GM12878 (cell line): ENCODE results near the gene UIMC1. TPM values are rescaled to one million over a fixed set of nuclear protein-coding genes. Genes with fewer than 3 reads are reported as not detected.

Experiments
- ATAC-seq: fragments of 200-7000 bp; cut with Tn5 transposase; 3 replicates; pipeline ENCODE4 v1.9.1; 2020; ENCODE audit warnings: mild to moderate bottlenecking, moderate library complexity
- BruUV-seq: library from RNA; stranded (reverse); fragments of 400-500 nt; replicated peaks from 2 replicates; lab custom pipeline; 2021; lab: Mats Ljungman, UMichigan
- CTCF ChIA-PET: fragments of 300-600 bp; sonication (Branson Sonifier 250); formaldehyde crosslinking; extraction: SDS; loops from one replicate; lab custom pipeline; 2021; ENCODE audit warnings: inconsistent platforms; lab: Yijun Ruan, JAX
- POLR2A ChIA-PET: fragments of 350-600 bp; formaldehyde crosslinking; extraction: SDS; loops from one replicate; lab custom pipeline; 2021; ENCODE audit warnings: inconsistent platforms; lab: Charles Lee
- RAD21 ChIA-PET: fragments of 300-600 bp; sonication (Branson Sonifier 250); formaldehyde crosslinking; loops from one replicate; lab custom pipeline; 2023; ENCODE audit warnings: antibody characterized with exemption; ENCODE audit not compliant: unreplicated experiment; lab: Charles Lee
- SMC1A ChIA-PET: fragments of 300-600 bp; sonication (Branson Sonifier 250); formaldehyde crosslinking; loops from one replicate; lab custom pipeline; 2023; ENCODE audit not compliant: unreplicated experiment, uncharacterized antibody; lab: Charles Lee
- DNase-seq: peaks from one replicate; pipeline ENCODE4 v3.0.0-alpha.2; 2011; ENCODE audit warnings: low read depth, low spot score
- FAIRE-seq: peaks from 3 replicates; lab custom pipeline; 2011; peaks lifted over from hg19 to GRCh38; lab: Jason Lieb, UNC
- H2AFZ ChIP-seq: 2 replicates; pipeline ENCODE4 v1.6.0; 2011; ENCODE audit warnings: low read depth, low read length, control low read depth; ENCODE audit not compliant: control insufficient read depth
- H3K27ac ChIP-seq: 2 replicates; pipeline ENCODE4 v1.5.1; 2011; ENCODE audit warnings: control low read depth; ENCODE audit not compliant: control insufficient read depth, insufficient read depth
- H3K27me3 ChIP-seq, 2 experiments: replicated peaks in 1 of 2; 2 replicates each; pipeline versions ENCODE4 v1.6.0 to v1.6.1; 2011; ENCODE audit warnings: low read length in 1 of 2; ENCODE audit not compliant: control insufficient read depth in 2 of 2, insufficient read depth in 2 of 2
- H3K36me3 ChIP-seq, 2 experiments: 2 replicates each; pipeline ENCODE4 v1.5.1; 2011; ENCODE audit warnings: low read length in 1 of 2; ENCODE audit not compliant: control insufficient read depth in 2 of 2, insufficient read depth in 2 of 2
- H3K4me1 ChIP-seq: 2 replicates; pipeline ENCODE4 v1.6.1; 2011; ENCODE audit warnings: mild to moderate bottlenecking, low read length, moderate library complexity, mixed read lengths; ENCODE audit not compliant: control insufficient read depth, insufficient read depth
- H3K4me2 ChIP-seq: 2 replicates; pipeline ENCODE4 v1.6.0; 2011; ENCODE audit warnings: control low read depth; ENCODE audit not compliant: control insufficient read depth, insufficient read depth
- H3K4me3 ChIP-seq: fragments of 200-600 bp; sonication (generic); 2 replicates; pipeline ENCODE4 v1.5.1; 2016
- H3K79me2 ChIP-seq: 2 replicates; pipeline ENCODE4 v1.6.0; 2011; ENCODE audit warnings: low read length; ENCODE audit not compliant: control insufficient read depth, insufficient read depth
- H3K9ac ChIP-seq: 2 replicates; pipeline ENCODE4 v1.8.0; 2011; ENCODE audit warnings: low read length, control low read depth, mixed read lengths; ENCODE audit not compliant: control insufficient read depth, insufficient read depth
- H3K9me3 ChIP-seq: replicated peaks from 3 replicates; pipeline ENCODE4 v1.5.1; 2011; ENCODE audit warnings: mild to moderate bottlenecking, low read length; ENCODE audit not compliant: control insufficient read depth, insufficient read depth
- H4K20me1 ChIP-seq: 2 replicates; pipeline ENCODE4 v1.6.0; 2011; ENCODE audit not compliant: control insufficient read depth, insufficient read depth
- ATF7 ChIP-seq: fragments of 450-650 bp; IDR thresholded peaks from 2 replicates; pipeline ENCODE4 v1.6.1; 2016; ENCODE audit warnings: low read depth, mild to moderate bottlenecking
- EZH2 ChIP-seq: IDR thresholded peaks from 2 replicates; pipeline ENCODE4 v1.6.1; 2012; ENCODE audit warnings: low read depth, mild to moderate bottlenecking, control low read depth, inconsistent platforms, low read length, borderline replicate concordance; ENCODE audit not compliant: control insufficient read depth
- GATAD2B ChIP-seq: fragments of 450-650 bp; conservative IDR thresholded peaks from 2 replicates; pipeline ENCODE4 v1.6.1; 2017; ENCODE audit warnings: low read depth, mild to moderate bottlenecking, moderate library complexity
- KLF5 ChIP-seq: fragments of 450-650 bp; IDR thresholded peaks from 2 replicates; pipeline ENCODE4 v1.6.1; 2014; ENCODE audit warnings: mild to moderate bottlenecking; ENCODE audit not compliant: partially characterized antibody
- MXI1 ChIP-seq: fragments of 150-350 bp; IDR thresholded peaks from 2 replicates; pipeline ENCODE4 v1.6.1; 2011; ENCODE audit warnings: low read depth, mild to moderate bottlenecking, inconsistent platforms, low read length, improper control_type of control experiment
- NBN ChIP-seq: fragments of 450-650 bp; IDR thresholded peaks from 2 replicates; pipeline ENCODE4 v1.6.1; 2016
- NFXL1 ChIP-seq: fragments of 450-650 bp; IDR thresholded peaks from 2 replicates; pipeline ENCODE4 v1.6.1; 2017; ENCODE audit warnings: antibody characterized with exemption, mild to moderate bottlenecking, borderline replicate concordance
- POLR2A ChIP-seq: IDR thresholded peaks from 2 replicates; pipeline ENCODE4 v1.6.1; 2011; ENCODE audit warnings: low read depth, mild to moderate bottlenecking, low read length
- TARDBP ChIP-seq: IDR thresholded peaks from 2 replicates; pipeline ENCODE4 v1.6.1; 2016; ENCODE audit warnings: borderline replicate concordance
- USF1 ChIP-seq: IDR thresholded peaks from 2 replicates; pipeline ENCODE4 v1.6.1; 2011; ENCODE audit warnings: borderline replicate concordance, low read depth, mild to moderate bottlenecking, moderate library complexity, mixed read lengths, low read length; ENCODE audit not compliant: insufficient read depth; ENCODE audit errors: extremely low read length
- WRNIP1 ChIP-seq: IDR thresholded peaks from 2 replicates; pipeline ENCODE4 v1.6.1; 2011; ENCODE audit warnings: low read depth, low read length, improper control_type of control experiment, borderline replicate concordance
- YY1 ChIP-seq: IDR thresholded peaks from 2 replicates; pipeline ENCODE4 v1.6.1; 2011; ENCODE audit warnings: low read depth, mild to moderate bottlenecking, low read length
- ZBTB33 ChIP-seq: fragments of 450-650 bp; IDR thresholded peaks from 2 replicates; pipeline ENCODE4 v1.6.1; 2017; ENCODE audit warnings: mild to moderate bottlenecking
- ZNF622 ChIP-seq: fragments of 450-650 bp; IDR thresholded peaks from 2 replicates; pipeline ENCODE4 v1.6.1; 2017; ENCODE audit warnings: mild to moderate bottlenecking, inconsistent platforms
- ZZZ3 ChIP-seq: IDR thresholded peaks from 2 replicates; pipeline ENCODE4 v1.6.1; 2011; ENCODE audit warnings: low read depth; ENCODE audit not compliant: control insufficient read depth, insufficient read length
- WGBS: methylation state at CpG from one replicate; pipeline ENCODE4 v1.1.6; 2016; ENCODE audit warnings: low lambda C conversion rate; ENCODE audit not compliant: insufficient replicate concordance, insufficient coverage; ENCODE audit errors: missing lambda C conversion rate; 5-methylcytosine and 5-hydroxymethylcytosine counted together
- in situ Hi-C: fragments of 300-500 bp; cut with MboI; formaldehyde crosslinking; loops from 9 replicates; pipeline ENCODE4 v1.14.3; 2018; ENCODE audit warnings: mixed read lengths
- intact Hi-C: fragments of 100-400 bp; cut with micrococcal nuclease; formaldehyde crosslinking; loops from one replicate; pipeline ENCODE4 v1.14.2; 2022; ENCODE audit not compliant: unreplicated experiment
- polyA plus RNA-seq, 11 experiments: library from polyadenylated mRNA; depleted of rRNA in 4 of 11; unstranded in 6 of 11; stranded (reverse) in 5 of 11; fragments of >200 nt; fragmentation: Nextera tagmentation in 4 of 11; fragmentation: Illumina TruSeq in 1 of 11; extraction: Ambion mirVana in 4 of 11; extraction: Trizol in 1 of 11; gene quantifications; 1 replicate in 1 of 11; 2 replicates in 10 of 11; pipeline versions ENCODE4 v1.2.1 to v1.2.3, GENCODE V29; 2011 to 2016; ENCODE audit warnings: inconsistent platforms in 2 of 11, missing spikeins in 2 of 11, low read depth in 1 of 11
- total RNA-seq, 4 experiments: library from RNA; depleted of rRNA in 3 of 4; stranded (reverse); fragments of >200 nt in 3 of 4; fragmentation: Illumina TruSeq in 1 of 4; extraction: Trizol in 1 of 4; gene quantifications; 2 replicates each; pipeline versions ENCODE4 v1.2.1 to v1.2.3, GENCODE V29; 2013 to 2021
- TF ChIP-seq, protein P1 (sequence below): fragments of 450-650 bp; IDR thresholded peaks from 2 replicates; pipeline ENCODE4 v1.6.1; 2016; ENCODE audit warnings: mild to moderate bottlenecking
- TF ChIP-seq, protein P2 (sequence below): IDR thresholded peaks from 2 replicates; pipeline ENCODE4 v1.6.1; 2011; ENCODE audit warnings: mild to moderate bottlenecking, low read depth, low read length, moderate library complexity; ENCODE audit not compliant: insufficient replicate concordance

UIMC1 gene
- total and polyA plus RNA-seq, 10 of the 15 experiments (the other 5 are each of a cell fraction or from before 2014, with no cell fraction given): 16.2 to 51.4 (median 32.7) TPM

GRCh38 chr5:176927562-176927961, 79.0 kb downstream of the UIMC1 start:
- Histone ChIP-seq H3K4me3 (no peak overlapping the region), H3K27ac (no peak overlapping the region), H2AFZ (no peak overlapping the region), H4K20me1 (no peaks in the 10 kb centered on the region), H3K27me3 (no peaks in the 10 kb centered on the region), H3K4me1 (no peaks in the 10 kb centered on the region), H3K4me2 (no peak overlapping the region), H3K36me3 (peaks cover 0 to 12% of the 10 kb centered on the region in 2 experiments; a peak in 3 of 4 replicates), H3K9ac (no peak overlapping the region), H3K9me3 (no peaks in the 10 kb centered on the region), H3K79me2 (no peaks in the 10 kb centered on the region)
- DNase-seq (no peak), ATAC-seq (no peak), FAIRE-seq (no peak)
- SMC1A ChIA-PET: no interaction called here
- POLR2A ChIA-PET: interaction anchor here (0.6 kb wide), 1 partner anchor 159 kb away, joined by 5 read pairs; the partner anchor contains the start of gene FGFR4
- intact Hi-C loops (no loop called here), in situ Hi-C loops (no loop called here)
- RAD21 ChIA-PET: no interaction called here
- BruUV-seq: no TSS peak
- no peak for TF ChIP-seq ZBTB33
- TF ChIP-seq ZZZ3: no peak
- no peak for TF ChIP-seq ZNF622
- TF ChIP-seq MXI1: no peak
- TF ChIP-seq, protein P1, sequence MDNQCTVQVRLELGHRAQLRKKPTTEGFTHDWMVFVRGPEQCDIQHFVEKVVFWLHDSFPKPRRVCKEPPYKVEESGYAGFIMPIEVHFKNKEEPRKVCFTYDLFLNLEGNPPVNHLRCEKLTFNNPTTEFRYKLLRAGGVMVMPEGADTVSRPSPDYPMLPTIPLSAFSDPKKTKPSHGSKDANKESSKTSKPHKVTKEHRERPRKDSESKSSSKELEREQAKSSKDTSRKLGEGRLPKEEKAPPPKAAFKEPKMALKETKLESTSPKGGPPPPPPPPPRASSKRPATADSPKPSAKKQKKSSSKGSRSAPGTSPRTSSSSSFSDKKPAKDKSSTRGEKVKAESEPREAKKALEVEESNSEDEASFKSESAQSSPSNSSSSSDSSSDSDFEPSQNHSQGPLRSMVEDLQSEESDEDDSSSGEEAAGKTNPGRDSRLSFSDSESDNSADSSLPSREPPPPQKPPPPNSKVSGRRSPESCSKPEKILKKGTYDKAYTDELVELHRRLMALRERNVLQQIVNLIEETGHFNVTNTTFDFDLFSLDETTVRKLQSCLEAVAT: no peak
- no peak for TF ChIP-seq TARDBP
- TF ChIP-seq EZH2: no peak
- no peak for TF ChIP-seq USF1
- TF ChIP-seq KLF5: no peak
- no peak for TF ChIP-seq NBN
- TF ChIP-seq YY1: no peak
- TF ChIP-seq GATAD2B: no peak
- TF ChIP-seq, protein P2, sequence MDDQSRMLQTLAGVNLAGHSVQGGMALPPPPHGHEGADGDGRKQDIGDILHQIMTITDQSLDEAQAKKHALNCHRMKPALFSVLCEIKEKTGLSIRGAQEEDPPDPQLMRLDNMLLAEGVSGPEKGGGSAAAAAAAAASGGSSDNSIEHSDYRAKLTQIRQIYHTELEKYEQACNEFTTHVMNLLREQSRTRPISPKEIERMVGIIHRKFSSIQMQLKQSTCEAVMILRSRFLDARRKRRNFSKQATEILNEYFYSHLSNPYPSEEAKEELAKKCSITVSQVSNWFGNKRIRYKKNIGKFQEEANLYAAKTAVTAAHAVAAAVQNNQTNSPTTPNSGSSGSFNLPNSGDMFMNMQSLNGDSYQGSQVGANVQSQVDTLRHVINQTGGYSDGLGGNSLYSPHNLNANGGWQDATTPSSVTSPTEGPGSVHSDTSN: no peak
- no peak for TF ChIP-seq NFXL1
- no peak for TF ChIP-seq WRNIP1
- TF ChIP-seq POLR2A: no peak
- no peak for TF ChIP-seq ATF7
- 97% methylated on average over 3 of the region's 3 CpGs for WGBS
- CTCF ChIA-PET: interaction anchor here (1.3 kb wide), 1 partner anchor 267 kb away, joined by 4 read pairs; no protein-coding TSS in a partner anchor
